IPS-18a (cell line): ENCODE measurements around the gene CLCN4.

Experiments
- H3K27ac ChIP-seq: one replicate; pipeline ENCODE4 v1.5.1; 2013; ENCODE audit warnings: low read length
- H3K27me3 ChIP-seq: one replicate; pipeline ENCODE4 v1.6.1; 2013; ENCODE audit warnings: mild to moderate bottlenecking, low read length; ENCODE audit not compliant: control insufficient read depth, insufficient read depth
- H3K36me3 ChIP-seq: one replicate; pipeline ENCODE4 v1.6.1; 2013; ENCODE audit warnings: low read depth, low read length; ENCODE audit not compliant: control insufficient read depth
- H3K4me1 ChIP-seq: one replicate; pipeline ENCODE4 v1.6.1; 2013; ENCODE audit warnings: low read depth, low read length; ENCODE audit not compliant: control insufficient read depth
- H3K4me3 ChIP-seq: one replicate; pipeline ENCODE4 v1.5.1; 2013; ENCODE audit warnings: low read length
- H3K9ac ChIP-seq: one replicate; pipeline ENCODE4 v1.6.1; 2013; ENCODE audit warnings: mild to moderate bottlenecking, low read length, moderate library complexity
- H3K9me3 ChIP-seq: one replicate; pipeline ENCODE4 v1.6.1; 2013; ENCODE audit warnings: low read depth, low read length; ENCODE audit not compliant: control insufficient read depth

The CLCN4 gene

DNA sequence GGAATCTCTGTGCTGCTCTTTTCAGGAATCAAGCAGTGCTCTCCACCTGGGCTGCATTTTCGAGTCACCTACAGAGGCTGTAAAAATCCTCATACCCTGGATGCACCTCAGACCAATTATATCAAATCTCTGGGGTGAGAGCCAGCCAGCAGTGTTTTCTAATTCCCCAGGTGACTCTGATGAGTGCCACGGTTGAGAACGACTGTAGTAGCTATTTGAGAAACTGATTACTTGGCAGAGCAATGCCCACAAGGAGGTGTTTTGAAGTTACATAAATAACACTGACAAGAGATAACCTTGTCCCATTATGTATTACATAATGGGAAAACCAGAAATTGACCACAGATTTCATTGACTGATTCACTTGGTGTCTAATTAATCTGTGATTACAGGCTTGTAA lies 46.8 kb downstream of the CLCN4 start:
- Histone ChIP-seq H3K4me1 (no peaks in the 10 kb centered on the region), H3K27me3 (no peaks in the 10 kb centered on the region), H3K9ac (no peak overlapping the region), H3K36me3 (no peaks in the 10 kb centered on the region), H3K4me3 (no peak overlapping the region), H3K27ac (no peak overlapping the region), H3K9me3 (no peaks in the 10 kb centered on the region)

DNA sequence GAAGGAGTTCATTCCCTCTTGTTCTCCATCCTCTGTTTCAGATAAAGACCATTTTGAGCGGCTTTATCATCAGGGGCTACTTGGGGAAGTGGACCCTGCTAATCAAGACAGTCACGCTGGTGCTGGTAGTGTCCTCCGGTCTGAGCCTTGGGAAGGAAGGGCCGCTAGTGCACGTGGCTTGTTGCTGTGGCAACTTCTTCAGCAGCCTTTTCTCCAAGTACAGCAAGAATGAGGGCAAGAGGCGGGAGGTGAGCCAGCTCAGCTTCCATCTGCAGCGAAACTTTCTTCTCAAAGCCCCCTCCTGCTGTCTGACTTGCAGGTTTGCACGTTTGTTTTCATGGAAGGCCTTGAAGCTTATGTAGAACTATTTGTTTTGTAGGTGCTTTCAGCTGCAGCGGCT lies 49.5 kb downstream of the CLCN4 start:
- no peak overlapping the region for H3K27ac ChIP-seq
- no peaks in the 10 kb centered on the region for H3K9me3 ChIP-seq
- no peaks in the 10 kb centered on the region for H3K36me3 ChIP-seq
- H3K9ac ChIP-seq: no peak overlapping the region
- no peaks in the 10 kb centered on the region for H3K4me1 ChIP-seq
- H3K4me3 ChIP-seq: no peak overlapping the region
- no peaks in the 10 kb centered on the region for H3K27me3 ChIP-seq

DNA sequence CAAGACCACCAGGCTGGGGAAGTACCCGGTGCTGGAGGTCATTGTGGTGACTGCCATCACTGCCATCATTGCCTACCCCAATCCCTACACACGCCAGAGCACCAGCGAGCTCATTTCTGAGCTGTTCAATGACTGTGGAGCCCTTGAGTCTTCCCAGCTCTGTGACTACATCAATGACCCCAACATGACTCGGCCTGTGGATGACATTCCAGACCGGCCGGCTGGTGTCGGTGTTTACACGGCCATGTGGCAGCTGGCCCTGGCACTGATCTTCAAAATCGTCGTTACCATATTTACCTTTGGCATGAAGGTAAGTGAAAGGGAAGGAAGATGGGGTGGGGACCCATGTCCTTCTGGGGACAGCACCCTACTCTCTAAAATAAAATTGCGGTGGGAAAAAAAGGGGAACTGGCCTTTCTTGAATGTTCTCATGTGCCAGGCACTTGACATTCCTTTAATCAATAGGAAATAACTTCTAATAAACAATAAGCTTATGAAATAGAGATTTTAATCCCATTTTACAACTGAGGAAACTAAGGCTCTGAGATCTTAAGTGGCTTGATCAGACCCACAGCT lies 51.6 kb downstream of the CLCN4 start:
- no peak overlapping the region for H3K4me3 ChIP-seq
- H3K4me1 ChIP-seq: no peaks in the 10 kb centered on the region
- no peaks in the 10 kb centered on the region for H3K9me3 ChIP-seq
- no peak overlapping the region for H3K9ac ChIP-seq
- no peaks in the 10 kb centered on the region for H3K36me3 ChIP-seq
- no peaks in the 10 kb centered on the region for H3K27me3 ChIP-seq
- H3K27ac ChIP-seq: no peak overlapping the region

DNA sequence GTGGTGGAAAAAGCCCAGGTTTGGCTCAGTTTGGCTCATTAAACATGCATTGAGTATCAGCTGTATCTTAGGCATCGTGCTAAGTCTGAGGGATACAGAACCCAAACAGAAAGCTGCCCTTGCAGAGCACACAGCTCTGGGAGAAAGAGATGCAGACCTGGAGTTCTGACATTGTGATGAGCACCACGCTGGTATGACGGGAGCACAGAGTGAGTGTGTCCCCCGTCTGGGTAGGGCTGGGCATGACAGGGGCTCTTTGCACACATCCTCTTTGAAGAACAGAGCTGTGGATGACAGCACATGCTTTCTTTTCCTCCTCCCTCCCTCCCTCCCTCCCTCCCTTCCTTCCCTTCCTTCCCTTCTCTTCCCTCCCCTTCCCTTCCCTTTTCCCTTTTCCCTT lies 52.2 kb downstream of the CLCN4 start:
- Histone ChIP-seq H3K27ac (no peak overlapping the region), H3K4me3 (no peak overlapping the region), H3K4me1 (no peaks in the 10 kb centered on the region), H3K9me3 (no peaks in the 10 kb centered on the region), H3K36me3 (peaks cover 2% of the 10 kb centered on the region), H3K9ac (no peak overlapping the region), H3K27me3 (no peaks in the 10 kb centered on the region)

GRCh38 chrX:10212395-10212794 lies 55.6 kb downstream of the CLCN4 start:
- Histone ChIP-seq H3K9ac (no peak overlapping the region), H3K4me3 (no peak overlapping the region), H3K27ac (no peak overlapping the region), H3K9me3 (no peaks in the 10 kb centered on the region), H3K36me3 (peaks cover 4% of the 10 kb centered on the region), H3K27me3 (no peaks in the 10 kb centered on the region), H3K4me1 (no peaks in the 10 kb centered on the region)

GRCh38 chrX:10213716-10214115 lies 56.9 kb downstream of the CLCN4 start:
- Histone ChIP-seq H3K27me3 (no peaks in the 10 kb centered on the region), H3K27ac (no peak overlapping the region), H3K36me3 (peaks cover 4% of the 10 kb centered on the region), H3K4me3 (no peak overlapping the region), H3K9me3 (no peaks in the 10 kb centered on the region), H3K4me1 (no peaks in the 10 kb centered on the region), H3K9ac (no peak overlapping the region)

DNA sequence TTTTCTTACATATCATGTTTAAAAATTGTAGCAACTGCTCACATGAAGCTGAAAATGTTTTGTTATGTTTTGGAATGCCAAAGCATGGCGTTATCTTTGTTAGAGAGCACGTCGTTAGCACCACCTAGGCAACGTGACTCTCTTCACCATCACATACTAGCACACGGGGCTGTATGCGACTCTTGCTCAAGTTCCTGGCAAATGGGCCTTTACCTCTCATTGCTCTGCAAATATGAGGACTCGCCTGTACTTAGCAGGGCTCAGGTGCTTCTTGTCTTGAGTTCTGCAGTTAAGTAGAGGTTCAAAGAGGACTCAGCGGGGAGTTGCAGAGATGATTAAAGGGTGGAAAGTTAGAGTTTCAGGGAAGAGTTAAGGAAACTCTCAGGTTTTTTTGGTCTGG lies 59.4 kb downstream of the CLCN4 start:
- H3K27ac ChIP-seq: no peak overlapping the region
- H3K27me3 ChIP-seq: no peaks in the 10 kb centered on the region
- no peaks in the 10 kb centered on the region for H3K4me1 ChIP-seq
- H3K9me3 ChIP-seq: no peaks in the 10 kb centered on the region
- peaks cover 6% of the 10 kb centered on the region for H3K36me3 ChIP-seq
- no peak overlapping the region for H3K9ac ChIP-seq
- H3K4me3 ChIP-seq: no peak overlapping the region

DNA sequence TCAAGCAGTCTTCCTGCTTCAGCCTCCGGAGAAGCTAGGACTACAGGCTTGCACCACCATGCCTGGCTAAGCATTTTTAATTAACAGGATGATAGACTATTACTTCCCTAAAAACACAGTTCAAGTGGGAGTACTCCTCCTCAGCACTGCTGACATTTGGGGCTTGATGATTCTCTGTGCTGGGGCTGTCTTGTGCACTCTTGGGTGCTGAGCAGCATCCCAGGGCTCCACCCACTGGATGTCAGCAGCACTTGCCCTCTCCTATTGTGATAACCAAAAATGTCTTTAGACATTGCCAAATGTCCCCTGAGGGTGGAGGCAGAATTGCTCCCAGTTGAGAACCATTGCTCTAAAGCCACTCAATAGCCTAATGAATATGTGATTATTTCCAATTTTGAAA lies 60.4 kb downstream of the CLCN4 start:
- Histone ChIP-seq H3K9ac (no peak overlapping the region), H3K4me3 (no peak overlapping the region), H3K27ac (no peak overlapping the region), H3K9me3 (no peaks in the 10 kb centered on the region), H3K4me1 (no peaks in the 10 kb centered on the region), H3K27me3 (no peaks in the 10 kb centered on the region), H3K36me3 (peaks cover 10% of the 10 kb centered on the region)

- H3K4me3 ChIP-seq: no peak overlapping the region
- peaks cover 6% of the 10 kb centered on the region for H3K36me3 ChIP-seq
- H3K9ac ChIP-seq: no peak overlapping the region
- H3K4me1 ChIP-seq: no peaks in the 10 kb centered on the region
- no peak overlapping the region for H3K27ac ChIP-seq
- H3K9me3 ChIP-seq: no peaks in the 10 kb centered on the region
- H3K27me3 ChIP-seq: no peaks in the 10 kb centered on the region
These were observed 64.9 kb downstream of the CLCN4 start for GRCh38 chrX:10221651-10222050.

DNA sequence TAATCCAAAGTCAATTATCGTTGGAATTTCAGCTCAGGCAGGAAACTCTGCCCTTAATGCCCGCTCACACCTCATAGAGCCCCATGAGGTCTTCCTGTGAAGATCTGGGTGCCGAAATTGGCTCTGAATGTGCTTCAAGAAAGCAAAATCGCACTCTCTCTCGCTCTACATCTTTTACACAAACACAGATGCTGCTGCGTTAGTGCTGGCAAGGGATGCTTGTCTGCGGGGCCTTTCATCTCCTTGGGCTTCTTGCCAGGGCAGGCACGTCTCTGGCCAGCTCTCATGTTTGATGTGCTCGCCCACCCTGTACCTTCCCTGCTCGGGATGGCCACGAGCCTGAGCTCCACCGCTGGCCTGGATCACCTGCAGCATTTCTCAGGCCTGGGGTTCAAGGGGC lies 66.5 kb downstream of the CLCN4 start:
- Histone ChIP-seq H3K4me1 (no peaks in the 10 kb centered on the region), H3K9me3 (no peaks in the 10 kb centered on the region), H3K4me3 (no peak overlapping the region)

GRCh38 chrX:10223781-10224180 lies 67.0 kb downstream of the CLCN4 start:
- H3K27ac ChIP-seq: no peak overlapping the region
- H3K4me1 ChIP-seq: no peaks in the 10 kb centered on the region
- peaks cover 6% of the 10 kb centered on the region for H3K36me3 ChIP-seq
- H3K4me3 ChIP-seq: no peak overlapping the region
- no peaks in the 10 kb centered on the region for H3K27me3 ChIP-seq
- no peak overlapping the region for H3K9ac ChIP-seq
- H3K9me3 ChIP-seq: no peaks in the 10 kb centered on the region

More for the DNA sequence above, 66.5 kb downstream of the CLCN4 start:
- H3K36me3 ChIP-seq: peaks cover 6% of the 10 kb centered on the region
- H3K27me3 ChIP-seq: no peaks in the 10 kb centered on the region
- no peak overlapping the region for H3K27ac ChIP-seq
- no peak overlapping the region for H3K9ac ChIP-seq

GRCh38 chrX:10230222-10230621 lies 73.4 kb downstream of the CLCN4 start:
- H3K4me1 ChIP-seq: no peaks in the 10 kb centered on the region
- H3K27ac ChIP-seq: no peak overlapping the region
- no peaks in the 10 kb centered on the region for H3K27me3 ChIP-seq
- no peak overlapping the region for H3K9ac ChIP-seq
- no peaks in the 10 kb centered on the region for H3K36me3 ChIP-seq
- H3K4me3 ChIP-seq: no peak overlapping the region
- H3K9me3 ChIP-seq: no peaks in the 10 kb centered on the region
